Measurements from ENCODE around the gene PHOX2B. TPM values are rescaled to one million over a fixed set of nuclear protein-coding genes. Genes with fewer than 3 reads are reported as not detected.

PHOX2B gene
- total RNA-seq, 1 donor from 2014 or later = not detected

- no peak for DNase-seq (ENCODE audit: low read depth)
- H3K36me3 ChIP-seq (ENCODE audit: control insufficient read depth, insufficient read depth, low read length) = no peaks in the 10 kb centered on the region
- no peak for TF ChIP-seq CTCF (IDR thresholded peaks at IDR 0.05; ENCODE audit: insufficient read depth, low read length, poor library complexity, severe bottlenecking)
- peaks cover 22% of the 10 kb centered on the region for H3K27me3 ChIP-seq (ENCODE audit: control insufficient read depth, insufficient read depth, low read length)
- H3K4me3 ChIP-seq (ENCODE audit: low read depth, low read length) = no peak overlapping the region
Measured at GRCh38 chr4:41758884-41759283, 10.4 kb upstream of the PHOX2B start.

- no peak for DNase-seq (ENCODE audit: low read depth)
- H3K27me3 ChIP-seq (ENCODE audit: control insufficient read depth, insufficient read depth, low read length) = peaks cover 28% of the 10 kb centered on the region
Measured at GRCh38 chr4:41757521-41758156, 9.1 kb upstream of the PHOX2B start.

GRCh38 chr4:41753942-41754341, 5.4 kb upstream of the PHOX2B start:
- TF ChIP-seq CTCF (IDR thresholded peaks at IDR 0.05; ENCODE audit: insufficient read depth, low read length, poor library complexity, severe bottlenecking) = no peak
- Histone ChIP-seq H3K27me3 (ENCODE audit: control insufficient read depth, insufficient read depth, low read length) (peaks cover 60% of the 10 kb centered on the region), H3K36me3 (ENCODE audit: control insufficient read depth, insufficient read depth, low read length) (no peaks in the 10 kb centered on the region), H3K4me3 (ENCODE audit: low read depth, low read length) (no peak overlapping the region)
- DNase-seq (ENCODE audit: low read depth) = no peak

More at GRCh38 chr4:41757521-41758156, 9.1 kb upstream of the PHOX2B start:
- TF ChIP-seq CTCF (IDR thresholded peaks at IDR 0.05; ENCODE audit: insufficient read depth, low read length, poor library complexity, severe bottlenecking) = no peak
- Histone ChIP-seq H3K36me3 (ENCODE audit: control insufficient read depth, insufficient read depth, low read length) (no peaks in the 10 kb centered on the region), H3K4me3 (ENCODE audit: low read depth, low read length) (no peak overlapping the region)

- DNase-seq (ENCODE audit: low read depth) = no peak
- Histone ChIP-seq H3K27me3 (ENCODE audit: control insufficient read depth, insufficient read depth, low read length) (peaks cover 77% of the 10 kb centered on the region), H3K4me3 (ENCODE audit: low read depth, low read length) (no peak overlapping the region), H3K36me3 (ENCODE audit: control insufficient read depth, insufficient read depth, low read length) (no peaks in the 10 kb centered on the region)
- TF ChIP-seq CTCF (IDR thresholded peaks at IDR 0.05; ENCODE audit: insufficient read depth, low read length, poor library complexity, severe bottlenecking) = no peak
Measured at GRCh38 chr4:41752081-41752836, 3.7 kb upstream of the PHOX2B start.

GRCh38 chr4:41751449-41752061, 3.0 kb upstream of the PHOX2B start:
- no peak for DNase-seq (ENCODE audit: low read depth)
- H3K36me3 ChIP-seq (ENCODE audit: control insufficient read depth, insufficient read depth, low read length) = no peaks in the 10 kb centered on the region
- TF ChIP-seq CTCF (IDR thresholded peaks at IDR 0.05; ENCODE audit: insufficient read depth, low read length, poor library complexity, severe bottlenecking) = no peak
- H3K4me3 ChIP-seq (ENCODE audit: low read depth, low read length) = no peak overlapping the region
- H3K27me3 ChIP-seq (ENCODE audit: control insufficient read depth, insufficient read depth, low read length) = peaks cover 82% of the 10 kb centered on the region
